HG02759 (cell line): Measurements from ENCODE around the gene DNPH1.

Source experiments
- ATAC-seq: cut with Tn5 transposase; IDR thresholded peaks from one replicate; pipeline ENCODE4 v1.9.1; 2021; ENCODE audit warnings: mild to moderate bottlenecking, moderate library complexity; ENCODE audit not compliant: unreplicated experiment

The DNPH1 gene

GRCh38 chr6:43264599-43265145 lies 35.4 kb upstream of the DNPH1 start:
- ATAC-seq = no peak

GRCh38 chr6:43263314-43264178 lies 34.3 kb upstream of the DNPH1 start:
- ATAC-seq = peak; percentile 86

- ATAC-seq = no peak
Measured at GRCh38 chr6:43262780-43263313, 33.6 kb upstream of the DNPH1 start.

GRCh38 chr6:43262000-43262779 lies 32.9 kb upstream of the DNPH1 start:
- ATAC-seq = no peak

- no peak for ATAC-seq
Measured at GRCh38 chr6:43261198-43261597, 31.9 kb upstream of the DNPH1 start.

GRCh38 chr6:43260791-43261190 lies 31.5 kb upstream of the DNPH1 start:
- no peak for ATAC-seq

GRCh38 chr6:43258807-43259686 lies 29.8 kb upstream of the DNPH1 start:
- no peak for ATAC-seq

- ATAC-seq = no peak
Measured at GRCh38 chr6:43258180-43258579, 28.9 kb upstream of the DNPH1 start.

GRCh38 chr6:43257367-43258145 lies 28.3 kb upstream of the DNPH1 start:
- ATAC-seq = no peak

- ATAC-seq = no peak
Measured at GRCh38 chr6:43256670-43257366, 27.5 kb upstream of the DNPH1 start.

- no peak for ATAC-seq
Measured at GRCh38 chr6:43255408-43256054, 26.2 kb upstream of the DNPH1 start.

- ATAC-seq = no peak
Measured at GRCh38 chr6:43254846-43255245, 25.6 kb upstream of the DNPH1 start.

GRCh38 chr6:43254138-43254817 lies 25.0 kb upstream of the DNPH1 start:
- no peak for ATAC-seq

- no peak for ATAC-seq
Measured at GRCh38 chr6:43253401-43253800, 24.1 kb upstream of the DNPH1 start.

GRCh38 chr6:43250992-43251373 lies 21.7 kb upstream of the DNPH1 start:
- no peak for ATAC-seq

GRCh38 chr6:43248791-43249190 lies 19.5 kb upstream of the DNPH1 start:
- no peak for ATAC-seq

GRCh38 chr6:43248101-43248500 lies 18.8 kb upstream of the DNPH1 start:
- ATAC-seq = no peak
